Stomach (tissue), 9 donors: ENCODE data around the gene GALK1. TPM values are rescaled to one million over a fixed set of nuclear protein-coding genes. Genes with fewer than 3 reads are reported as not detected.

Experiments
- DNase-seq, 2 donors: peaks; one replicate each; pipeline versions ENCODE4 v3.0.0 to v3.0.0-alpha.2; 2013 to 2019
- H3K27ac ChIP-seq, 5 donors: fragments of 200-600 bp in 4 of 5; sonication (generic) in 4 of 5; one replicate each; pipeline ENCODE4 v1.5.1; 2013 to 2019; ENCODE audit warnings: mild to moderate bottlenecking in 1 of 5, moderate library complexity in 1 of 5
- H3K27me3 ChIP-seq, 3 donors: fragments of 200-600 bp; sonication (generic); one replicate each; pipeline ENCODE4 v1.5.1; 2017 to 2019; ENCODE audit warnings: mixed run types in 1 of 3
- H3K36me3 ChIP-seq, 4 donors: fragments of 200-600 bp; sonication (generic); 1 replicate in 3 of 4; 2 replicates in 1 of 4; pipeline ENCODE4 v1.5.1; 2016 to 2019
- H3K4me1 ChIP-seq, 4 donors: fragments of 200-600 bp; sonication (generic); one replicate each; pipeline ENCODE4 v1.5.1; 2016 to 2019
- H3K4me3 ChIP-seq, 4 donors: fragments of 200-600 bp; sonication (generic) in 3 of 4; one replicate each; pipeline ENCODE4 v1.5.1; 2016 to 2019; ENCODE audit warnings: mild to moderate bottlenecking in 1 of 4
- H3K9me3 ChIP-seq, 4 donors: fragments of 200-600 bp; sonication (generic); one replicate each; pipeline ENCODE4 v1.5.1; 2016 to 2019
- CTCF ChIP-seq, 7 experiments: fragments of 450-650 bp in 4 of 7; fragments of 200-600 bp in 3 of 7; sonication (generic) in 3 of 7; IDR thresholded peaks; one replicate each; pipeline ENCODE4 v1.5.1; 2016 to 2019; ENCODE audit warnings: antibody characterized with exemption in 7 of 7, control low read depth in 2 of 7, mild to moderate bottlenecking in 1 of 7
- EP300 ChIP-seq: sonication (generic); formaldehyde crosslinking; IDR thresholded peaks from one replicate; pipeline ENCODE4 v1.6.1; 2017; ENCODE audit warnings: antibody characterized with exemption
- POLR2A ChIP-seq, 4 donors: fragments of 450-650 bp; IDR thresholded peaks; one replicate each; pipeline ENCODE4 v1.6.1; 2016; ENCODE audit warnings: antibody characterized with exemption in 4 of 4, control low read depth in 2 of 4, mild to moderate bottlenecking in 1 of 4, moderate library complexity in 1 of 4
- POLR2AphosphoS5 ChIP-seq, 3 donors: sonication (generic); formaldehyde crosslinking; IDR thresholded peaks; one replicate each; pipeline ENCODE4 v1.6.1; 2016; ENCODE audit warnings: antibody characterized with exemption in 3 of 3
- WGBS, 5 donors: extraction: QIAGEN DNeasy Blood & Tissue Kit in 3 of 5; methylation state at CpG; one replicate each; pipeline versions ENCODE4 v1.1.5 to v1.1.7; 2013 to 2018; 5-methylcytosine and 5-hydroxymethylcytosine counted together
- intact Hi-C: fragments of 100-400 bp; cut with DNase I; formaldehyde crosslinking; loops from one replicate; pipeline ENCODE4 v1.15.1; 2023; ENCODE audit warnings: low total_unique reads
- polyA plus RNA-seq, 3 donors: library from polyadenylated mRNA; stranded (reverse); fragments of 200-250 nt; gene quantifications; one replicate each; pipeline ENCODE4 v1.2.3, GENCODE V29; 2013
- total RNA-seq, 5 donors: library from RNA; depleted of rRNA; stranded (reverse); fragments of >200 nt; gene quantifications; one replicate each; pipeline versions ENCODE4 v1.1.0 to v1.2.3, GENCODE V29; 2014 to 2016
- donor health status: healthy with polysubstance abuse.
- donor health status: Bipolar disorder and iron deficiency.
- donor health status: healthy.

GALK1 gene
- total and polyA plus RNA-seq, 8 donors, result 7.6 to 57.1 (median 34.5) TPM

GRCh38 chr17:75774471-75774990, 9.5 kb upstream of the GALK1 start:
- Histone ChIP-seq H3K27ac (peak overlapping the region in 2 of 5 donors; percentile 3 to 99), H3K9me3 (no peaks in the 10 kb centered on the region)
- TF ChIP-seq POLR2A (IDR thresholded peaks at IDR 0.05) (peak in 2 of 4 donors; percentile 2 to 8), EP300 (no peak), CTCF (IDR thresholded peaks at IDR 0.05) (no peak), POLR2AphosphoS5 (IDR thresholded peaks at IDR 0.05) (peak in 2 of 3 donors; percentile 43 to 67)

GRCh38 chr17:75773808-75774470, 8.9 kb upstream of the GALK1 start:
- peak overlapping the region in 1 of 5 donors; percentile 4 for H3K27ac ChIP-seq
- intact Hi-C loops, result no loop called here
- no peak overlapping the region for H3K4me3 ChIP-seq
- peaks cover 19 to 50% (median 46%) of the 10 kb centered on the region in 4 donors for H3K36me3 ChIP-seq
- peaks cover 22 to 61% (median 35%) of the 10 kb centered on the region in 4 donors for H3K4me1 ChIP-seq
- H3K27me3 ChIP-seq, result no peaks in the 10 kb centered on the region
- 79 to 85% (median 83%) methylated on average over 14 to 15 of the region's 15 CpGs for WGBS, 5 donors
- TF ChIP-seq POLR2AphosphoS5 (IDR thresholded peaks at IDR 0.05) (peak in 1 of 3 donors; percentile 22), POLR2A (IDR thresholded peaks at IDR 0.05) (no peak), EP300 (no peak), CTCF (IDR thresholded peaks at IDR 0.05) (peak in 1 of 7 experiments; percentile 7)
- no peaks in the 10 kb centered on the region for H3K9me3 ChIP-seq
- peak in 1 of 2 donors; percentile 58 for DNase-seq

More at GRCh38 chr17:75774471-75774990, 9.5 kb upstream of the GALK1 start:
- Histone ChIP-seq H3K27me3 (no peaks in the 10 kb centered on the region), H3K36me3 (peaks cover 19 to 51% (median 48%) of the 10 kb centered on the region in 4 donors), H3K4me3 (no peak overlapping the region), H3K4me1 (peaks cover 22 to 56% (median 32%) of the 10 kb centered on the region in 4 donors)
- 82 to 92% (median 86%) methylated on average over 4 of the region's 4 CpGs for WGBS, 5 donors
- no peak for DNase-seq
- intact Hi-C loops, result no loop called here

- peak in 1 of 2 donors; percentile 46 for DNase-seq
- H3K4me3 ChIP-seq, result no peak overlapping the region
- intact Hi-C loops, result no loop called here
- TF ChIP-seq EP300 (no peak), POLR2AphosphoS5 (IDR thresholded peaks at IDR 0.05) (peak in 1 of 3 donors; percentile 67), CTCF (IDR thresholded peaks at IDR 0.05) (no peak)
- H3K27me3 ChIP-seq, result no peaks in the 10 kb centered on the region
- peaks cover 22 to 61% (median 33%) of the 10 kb centered on the region in 4 donors for H3K4me1 ChIP-seq
- peaks cover 12 to 43% (median 39%) of the 10 kb centered on the region in 4 donors for H3K36me3 ChIP-seq
- no peaks in the 10 kb centered on the region for H3K9me3 ChIP-seq
- WGBS, 5 donors, result 83 to 91% (median 86%) methylated on average over 12 of the region's 12 CpGs
- no peak overlapping the region for H3K27ac ChIP-seq
These were observed 8.3 kb upstream of the GALK1 start for GRCh38 chr17:75773121-75773807.
